ENCODE data around the gene OR1K1. TPM values are rescaled to one million over a fixed set of nuclear protein-coding genes. Genes with fewer than 3 reads are reported as not detected.

OR1K1 gene
- total RNA-seq (2013; cell fraction: nucleolus; rRNA removed): not detected in 2 replicates
- total RNA-seq (2014; rRNA removed) (not detected in 2 replicates), total RNA-seq (2014; rRNA removed; fragmentation: Illumina TruSeq; extraction: Trizol) (not detected in 2 replicates), total RNA-seq (2021) (not detected in 2 replicates), polyA plus RNA-seq (2011; rRNA removed) (not detected in 2 replicates), polyA plus RNA-seq (2014; fragmentation: Illumina TruSeq; extraction: Trizol) (not detected in 2 replicates), polyA plus RNA-seq (2014; fragmentation: Nextera tagmentation; extraction: Ambion mirVana) (not detected), polyA plus RNA-seq (2014; rRNA removed) (not detected in 2 replicates), polyA plus RNA-seq (2016; fragmentation: Nextera tagmentation; extraction: Ambion mirVana) (not detected), polyA minus RNA-seq (2011; rRNA and poly(A)+ RNA removed) (not detected in 2 replicates), Bru-seq, nascent RNA (not detected), BruChase-seq, experiment 1, labeled RNA remaining after a 6-hour chase (not detected), BruChase-seq, experiment 2, labeled RNA remaining after a 2-hour chase (not detected)
- not detected for polyA plus RNA-seq (2011; ENCODE audit: low read depth)
- not detected in 2 replicates for polyA plus RNA-seq (2011; cell fraction: cytosol; rRNA removed)
- not detected in 2 replicates for polyA plus RNA-seq (2011; cell fraction: nucleus; rRNA removed)
- polyA plus RNA-seq (2012): not detected in 2 replicates
- not detected in 2 replicates for polyA minus RNA-seq (2011; cell fraction: cytosol; rRNA and poly(A)+ RNA removed)
- not detected in 2 replicates for polyA minus RNA-seq (2011; cell fraction: nucleus; rRNA and poly(A)+ RNA removed)
- long read RNA-seq, experiment 1: 0 reads
- long read RNA-seq, experiment 2: 0 reads

DNA sequence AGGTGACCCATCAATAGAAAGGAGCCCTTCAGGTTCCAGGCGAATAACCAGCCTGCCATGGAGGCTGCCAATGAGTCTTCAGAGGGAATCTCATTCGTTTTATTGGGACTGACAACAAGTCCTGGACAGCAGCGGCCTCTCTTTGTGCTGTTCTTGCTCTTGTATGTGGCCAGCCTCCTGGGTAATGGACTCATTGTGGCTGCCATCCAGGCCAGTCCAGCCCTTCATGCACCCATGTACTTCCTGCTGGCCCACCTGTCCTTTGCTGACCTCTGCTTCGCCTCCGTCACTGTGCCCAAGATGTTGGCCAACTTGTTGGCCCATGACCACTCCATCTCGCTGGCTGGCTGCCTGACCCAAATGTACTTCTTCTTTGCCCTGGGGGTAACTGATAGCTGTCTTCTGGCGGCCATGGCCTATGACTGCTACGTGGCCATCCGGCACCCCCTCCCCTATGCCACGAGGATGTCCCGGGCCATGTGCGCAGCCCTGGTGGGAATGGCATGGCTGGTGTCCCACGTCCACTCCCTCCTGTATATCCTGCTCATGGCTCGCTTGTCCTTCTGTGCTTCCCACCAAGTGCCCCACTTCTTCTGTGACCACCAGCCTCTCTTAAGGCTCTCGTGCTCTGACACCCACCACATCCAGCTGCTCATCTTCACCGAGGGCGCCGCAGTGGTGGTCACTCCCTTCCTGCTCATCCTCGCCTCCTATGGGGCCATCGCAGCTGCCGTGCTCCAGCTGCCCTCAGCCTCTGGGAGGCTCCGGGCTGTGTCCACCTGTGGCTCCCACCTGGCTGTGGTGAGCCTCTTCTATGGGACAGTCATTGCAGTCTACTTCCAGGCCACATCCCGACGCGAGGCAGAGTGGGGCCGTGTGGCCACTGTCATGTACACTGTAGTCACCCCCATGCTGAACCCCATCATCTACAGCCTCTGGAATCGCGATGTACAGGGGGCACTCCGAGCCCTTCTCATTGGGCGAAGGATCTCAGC, at the start of gene OR1K1:
Gene OR1K1, plus strand, starts transcription at position 58 of the 995 bp plus-strand sequence. Its CDS starts 0 bp downstream, at position 58.
- intact Hi-C loops (cut with micrococcal nuclease; ENCODE audit: unreplicated experiment) (no loop called here), in situ Hi-C loops (cut with MboI) (no loop called here)
- 72% methylated on average over 30 of the region's 30 CpGs for WGBS (ENCODE audit: insufficient coverage, insufficient replicate concordance, low lambda C conversion rate, missing lambda C conversion rate)
- Histone ChIP-seq H3K79me2 (ENCODE audit: control insufficient read depth, insufficient read depth, low read length) (no peaks in the 10 kb centered on the region), H3K9me3 (replicated peaks; ENCODE audit: control insufficient read depth, insufficient read depth, low read length) (no peaks in the 10 kb centered on the region), H2AFZ (ENCODE audit: control insufficient read depth, low read depth, low read length) (no peak within 1 kb of the TSS), H3K4me1 (ENCODE audit: control insufficient read depth, insufficient read depth, low read length) (no peaks in the 10 kb centered on the region), H3K9ac (ENCODE audit: control insufficient read depth, insufficient read depth, low read length) (no peak within 1 kb of the TSS), H4K20me1 (ENCODE audit: control insufficient read depth, insufficient read depth) (no peaks in the 10 kb centered on the region), H3K4me2 (ENCODE audit: control insufficient read depth, insufficient read depth) (no peak within 1 kb of the TSS), H3K27me3 (replicated peaks in 1 of 2; ENCODE audit: control insufficient read depth in 2 of 2, insufficient read depth in 2 of 2, low read length in 1 of 2) (no peaks in the 10 kb centered on the region), H3K4me3 (no peak within 1 kb of the TSS), H3K27ac (ENCODE audit: control insufficient read depth, insufficient read depth) (no peak within 1 kb of the TSS), H3K36me3 (ENCODE audit: control insufficient read depth in 2 of 2, insufficient read depth in 2 of 2, low read length in 1 of 2) (no peaks in the 10 kb centered on the region)
- ChIA-PET RAD21 (ENCODE audit: unreplicated experiment) (no interaction called here), SMC1A (ENCODE audit: uncharacterized antibody, unreplicated experiment) (no interaction called here), POLR2A (no interaction called here), CTCF (no interaction called here)
- no peak for FAIRE-seq
- ATAC-seq: no peak
- DNase-seq (ENCODE audit: low read depth, low spot score): no peak
- no TSS peak for BruUV-seq (replicated peaks)
- no peak for TF ChIP-seq KAT2A (conservative IDR thresholded peaks at IDR 0.05; ENCODE audit: control insufficient read depth, low read depth, low read length)
- TF ChIP-seq HDGF (IDR thresholded peaks at IDR 0.05): no peak
- no peak for TF ChIP-seq NFYA (IDR thresholded peaks at IDR 0.05; ENCODE audit: borderline replicate concordance, low read depth, low read length)
- no peak for TF ChIP-seq ZNF622 (IDR thresholded peaks at IDR 0.05)

All from GM12878 (cell line).